Neuronal stem cell (in vitro differentiated cells): ENCODE results near the gene KRTAP9-2.
"Not testable (repeated sequence)": the region's sequence is repeated elsewhere in the genome, so short reads cannot be mapped to it uniquely, and the experiment has no call there.

Source experiments
- DNase-seq: peaks from one replicate; pipeline ENCODE4 v3.0.0-alpha.2; 2013; ENCODE audit warnings: low spot score
- H2AFZ ChIP-seq: one replicate; pipeline ENCODE4 v1.6.1; 2013; ENCODE audit warnings: mild to moderate bottlenecking, low read length, inconsistent platforms
- H2AK5ac ChIP-seq: 2 replicates; pipeline ENCODE4 v1.6.1; 2013; ENCODE audit warnings: low read depth, mild to moderate bottlenecking, inconsistent platforms, low read length, moderate library complexity, mixed read lengths
- H2BK120ac ChIP-seq: 2 replicates; pipeline ENCODE4 v1.6.1; 2013; ENCODE audit warnings: low read depth, mild to moderate bottlenecking, inconsistent platforms, low read length, moderate library complexity, mixed read lengths
- H2BK12ac ChIP-seq: one replicate; pipeline ENCODE4 v1.6.1; 2013; ENCODE audit warnings: low read length, inconsistent platforms
- H2BK15ac ChIP-seq: 2 replicates; pipeline ENCODE4 v1.6.1; 2013; ENCODE audit warnings: mild to moderate bottlenecking, low read length, inconsistent platforms, mixed read lengths
- H2BK5ac ChIP-seq: one replicate; pipeline ENCODE4 v1.6.1; 2013; ENCODE audit warnings: inconsistent platforms, mild to moderate bottlenecking, low read length, moderate library complexity
- H3K14ac ChIP-seq: one replicate; pipeline ENCODE4 v1.6.1; 2013; ENCODE audit warnings: low read length, inconsistent platforms
- H3K18ac ChIP-seq: 2 replicates; pipeline ENCODE4 v1.6.1; 2013; ENCODE audit warnings: low read length, inconsistent platforms
- H3K23ac ChIP-seq: 2 replicates; pipeline ENCODE4 v1.6.1; 2013; ENCODE audit warnings: low read depth, mild to moderate bottlenecking, mixed read lengths, low read length, inconsistent platforms; ENCODE audit not compliant: poor library complexity
- H3K27ac ChIP-seq: replicated peaks from 3 replicates; pipeline ENCODE4 v1.5.1; 2013; ENCODE audit warnings: low read length, inconsistent platforms
- H3K27me3 ChIP-seq, 3 experiments: 2 replicates each; pipeline ENCODE4 v1.6.1; 2013; ENCODE audit warnings: low read length in 3 of 3, mild to moderate bottlenecking in 2 of 3, inconsistent platforms in 1 of 3, low read depth in 1 of 3, mixed read lengths in 1 of 3, moderate library complexity in 1 of 3; ENCODE audit not compliant: control insufficient read depth in 3 of 3, insufficient read depth in 3 of 3
- H3K36me3 ChIP-seq, 2 donors: replicated peaks in 1 of 2; 2 replicates each; pipeline ENCODE4 v1.6.1; 2013; ENCODE audit warnings: low read length in 2 of 2; ENCODE audit not compliant: control insufficient read depth in 2 of 2, insufficient read depth in 2 of 2
- H3K4ac ChIP-seq: 2 replicates; pipeline ENCODE4 v1.6.1; 2013; ENCODE audit warnings: inconsistent platforms, mild to moderate bottlenecking, low read length, moderate library complexity
- H3K4me1 ChIP-seq, 2 donors: 1 replicate in 1 of 2; 2 replicates in 1 of 2; pipeline ENCODE4 v1.6.1; 2013; ENCODE audit warnings: low read length in 2 of 2, low read depth in 1 of 2; ENCODE audit not compliant: control insufficient read depth in 2 of 2, insufficient read depth in 1 of 2
- H3K4me2 ChIP-seq: one replicate; pipeline ENCODE4 v1.6.1; 2013; ENCODE audit warnings: mild to moderate bottlenecking, low read length, inconsistent platforms; ENCODE audit not compliant: insufficient read depth, poor library complexity, severe bottlenecking
- H3K4me3 ChIP-seq, 2 donors: 2 replicates each; pipeline ENCODE4 v1.5.1; 2013; ENCODE audit warnings: low read length in 2 of 2, mild to moderate bottlenecking in 2 of 2, inconsistent platforms in 1 of 2, moderate library complexity in 1 of 2
- H3K79me1 ChIP-seq: one replicate; pipeline ENCODE4 v1.6.1; 2013; ENCODE audit warnings: low read depth, mild to moderate bottlenecking, inconsistent platforms, low read length, moderate library complexity
- H3K9ac ChIP-seq: one replicate; pipeline ENCODE4 v1.6.1; 2013; ENCODE audit warnings: mild to moderate bottlenecking, low read depth, low read length, inconsistent platforms; ENCODE audit not compliant: poor library complexity
- H3K9me3 ChIP-seq, 2 donors: replicated peaks in 1 of 2; 2 replicates each; pipeline versions ENCODE3 to v1.6.1; 2013; ENCODE audit warnings: low read length in 2 of 2, mild to moderate bottlenecking in 2 of 2, inconsistent platforms in 1 of 2, low read depth in 1 of 2, mixed read lengths in 1 of 2, moderate library complexity in 1 of 2; ENCODE audit not compliant: control insufficient read depth in 2 of 2, insufficient read depth in 1 of 2
- H4K8ac ChIP-seq: one replicate; pipeline ENCODE4 v1.6.1; 2013; ENCODE audit warnings: low read depth, mild to moderate bottlenecking, inconsistent platforms, low read length, moderate library complexity
- H4K91ac ChIP-seq: one replicate; pipeline ENCODE4 v1.6.1; 2013; ENCODE audit warnings: low read length, low read depth, mild to moderate bottlenecking, inconsistent platforms; ENCODE audit not compliant: poor library complexity
- WGBS, 2 donors: extraction: QIAGEN DNeasy Blood & Tissue Kit; methylation state at CpG; one replicate each; pipeline ENCODE4 v1.1.7; 2013; ENCODE audit warnings: missing lambda C conversion rate in 2 of 2, mixed read lengths in 1 of 2; ENCODE audit not compliant: insufficient read length in 2 of 2, insufficient replicate concordance in 1 of 2; ENCODE audit errors: extremely low coverage in 2 of 2; 5-methylcytosine and 5-hydroxymethylcytosine counted together

KRTAP9-2 gene

GRCh38 chr17:41226051-41226450, 397 bp upstream of the KRTAP9-2 start:
- H2BK15ac ChIP-seq: no peak overlapping the region
- H3K27ac ChIP-seq: no peak overlapping the region
- no peak overlapping the region for H2BK5ac ChIP-seq
- H3K9ac ChIP-seq: no peak overlapping the region
- H3K9me3 ChIP-seq: no peaks in the 10 kb centered on the region
- H3K18ac ChIP-seq: no peak overlapping the region
- H2AFZ ChIP-seq: no peak overlapping the region
- no peak overlapping the region for H2BK12ac ChIP-seq
- no peaks in the 10 kb centered on the region for H3K79me1 ChIP-seq
- no peak overlapping the region for H3K4me3 ChIP-seq
- H2BK120ac ChIP-seq: no peak overlapping the region
- H3K27me3 ChIP-seq: peaks cover 0 to 1% (median 0%) of the 10 kb centered on the region in 3 experiments
- no peaks in the 10 kb centered on the region for H3K36me3 ChIP-seq
- H4K91ac ChIP-seq: no peak overlapping the region
- no peak overlapping the region for H2AK5ac ChIP-seq
- no peak overlapping the region for H3K4ac ChIP-seq
- H3K4me2 ChIP-seq: no peak overlapping the region
- WGBS, 2 donors: no CpG with 5 or more reads among the region's 6 CpGs
- no peak overlapping the region for H4K8ac ChIP-seq
- H3K23ac ChIP-seq: no peak overlapping the region
- no peak overlapping the region for H3K14ac ChIP-seq
- no peaks in the 10 kb centered on the region for H3K4me1 ChIP-seq
- DNase-seq: no peak

- H2BK15ac ChIP-seq: no peak overlapping the region
- H3K23ac ChIP-seq: no peak overlapping the region
- no peaks in the 10 kb centered on the region for H3K79me1 ChIP-seq
- H2BK120ac ChIP-seq: no peak overlapping the region
- no peak overlapping the region for H3K14ac ChIP-seq
- no peaks in the 10 kb centered on the region for H3K4me1 ChIP-seq
- no peak overlapping the region for H2AFZ ChIP-seq
- no peak overlapping the region for H3K4me2 ChIP-seq
- H3K36me3 ChIP-seq: no peaks in the 10 kb centered on the region
- DNase-seq: no peak
- no peak overlapping the region for H4K91ac ChIP-seq
- no peaks in the 10 kb centered on the region for H3K9me3 ChIP-seq
- H3K9ac ChIP-seq: no peak overlapping the region
- H2BK5ac ChIP-seq: no peak overlapping the region
- H3K4me3 ChIP-seq: no peak overlapping the region
- no peaks in the 10 kb centered on the region for H3K27me3 ChIP-seq
- no peak overlapping the region for H2BK12ac ChIP-seq
- no peak overlapping the region for H3K18ac ChIP-seq
- no peak overlapping the region for H4K8ac ChIP-seq
- no peak overlapping the region for H2AK5ac ChIP-seq
- no peak overlapping the region for H3K4ac ChIP-seq
- no peak overlapping the region for H3K27ac ChIP-seq
Measured at GRCh38 chr17:41230094-41230493, 3.6 kb downstream of the KRTAP9-2 start.

GRCh38 chr17:41231731-41232130, 5.3 kb downstream of the KRTAP9-2 start:
- no peaks in the 10 kb centered on the region for H3K9me3 ChIP-seq
- no peak overlapping the region for H3K4me2 ChIP-seq
- no peaks in the 10 kb centered on the region for H3K27me3 ChIP-seq
- H3K4ac ChIP-seq: no peak overlapping the region
- H2BK5ac ChIP-seq: no peak overlapping the region
- no peak overlapping the region for H2AFZ ChIP-seq
- WGBS, 2 donors: no CpG with 5 or more reads among the region's 6 CpGs
- no peak overlapping the region for H2BK15ac ChIP-seq
- no peak overlapping the region for H4K91ac ChIP-seq
- H3K23ac ChIP-seq: no peak overlapping the region
- no peaks in the 10 kb centered on the region for H3K36me3 ChIP-seq
- no peak overlapping the region for H2BK12ac ChIP-seq
- no peak overlapping the region for H3K4me3 ChIP-seq
- H2AK5ac ChIP-seq: no peak overlapping the region
- no peak overlapping the region for H2BK120ac ChIP-seq
- H4K8ac ChIP-seq: no peak overlapping the region
- no peak overlapping the region for H3K14ac ChIP-seq
- no peak overlapping the region for H3K9ac ChIP-seq
- no peak for DNase-seq
- no peak overlapping the region for H3K18ac ChIP-seq
- no peaks in the 10 kb centered on the region for H3K4me1 ChIP-seq
- H3K27ac ChIP-seq: no peak overlapping the region
- H3K79me1 ChIP-seq: no peaks in the 10 kb centered on the region

- H3K18ac ChIP-seq, H2AFZ ChIP-seq, H2BK12ac ChIP-seq, H4K91ac ChIP-seq, H3K79me1 ChIP-seq, H2AK5ac ChIP-seq, H2BK120ac ChIP-seq, H3K4me3 ChIP-seq, H3K27ac ChIP-seq, H2BK15ac ChIP-seq, H3K14ac ChIP-seq, H3K23ac ChIP-seq, H3K9me3 ChIP-seq, H3K4me1 ChIP-seq, H3K9ac ChIP-seq, H3K27me3 ChIP-seq, H4K8ac ChIP-seq, H3K36me3 ChIP-seq, H3K4ac ChIP-seq, H3K4me2 ChIP-seq, DNase-seq, H2BK5ac ChIP-seq: not testable (repeated sequence)
- WGBS, 2 donors: no CpG with 5 or more reads among the region's 1 CpG
Measured at GRCh38 chr17:41232399-41233105, 6.1 kb downstream of the KRTAP9-2 start, which contains the start of gene KRTAP9-3. TSS of gene KRTAP9-3 (plus strand) at chr17:41232449. CDS start at chr17:41232502, 53 bp downstream.
